ENCODE measurements around the gene PHKA1. TPM values are rescaled to one million over a fixed set of nuclear protein-coding genes. Genes with fewer than 3 reads are reported as not detected.

The PHKA1 gene
- total RNA-seq, 2 donors from 2014 or later = 5.9 to 7.5 TPM

DNA sequence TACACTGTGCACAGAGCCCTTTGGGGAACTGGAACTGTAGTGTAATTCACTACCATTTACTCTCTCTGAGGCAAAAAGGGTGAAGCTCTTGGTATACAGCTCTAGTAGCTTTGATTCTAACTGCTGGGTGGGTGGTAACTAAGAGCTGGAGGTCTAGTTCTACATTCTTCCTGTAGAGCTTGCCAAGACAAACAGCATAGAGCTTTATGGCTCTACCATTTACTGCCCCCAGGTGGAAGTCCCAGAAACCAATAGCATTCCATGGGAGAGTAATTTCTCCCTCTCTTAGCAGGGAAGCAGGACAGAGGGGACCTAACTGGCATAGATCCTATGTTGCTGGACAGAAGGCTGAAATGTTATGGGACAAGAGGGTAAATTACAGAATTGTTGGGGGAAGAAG, 168.1 kb downstream of the PHKA1 start:
- DNase-seq (no peak), ATAC-seq (replicated peaks in 1 of 2) (no peak)
- no peak overlapping the region for H3K27ac Mint-ChIP-seq

DNA sequence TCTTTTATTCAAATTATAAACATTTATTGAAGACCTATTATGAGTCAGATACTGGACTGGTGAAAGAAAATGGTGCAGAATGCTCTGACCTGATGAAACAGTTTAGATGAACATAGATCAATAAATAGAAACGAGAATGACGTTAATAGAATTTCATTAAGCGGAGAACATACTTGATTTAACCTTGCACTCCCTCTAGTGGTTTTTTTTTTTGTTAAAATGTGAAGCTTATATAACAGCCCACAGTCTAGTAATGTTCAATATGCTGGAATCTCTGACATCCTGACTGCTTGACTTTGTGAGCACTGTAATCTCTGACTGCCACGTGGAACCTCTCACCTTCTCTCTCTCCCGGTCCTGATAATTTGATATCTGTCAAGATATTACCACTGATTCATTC, 173.8 kb downstream of the PHKA1 start:
- Mint-ChIP-seq H3K4me3 (no peak overlapping the region), H3K27me3 (ENCODE audit: low read depth) (peaks cover 5% of the 10 kb centered on the region), H3K27ac (no peak overlapping the region), H3K36me3 (ENCODE audit: insufficient read depth in 2 of 2) (peaks cover 0 to 3% of the 10 kb centered on the region in 2 donors), H3K4me1 (ENCODE audit: low read depth) (no peaks in the 10 kb centered on the region), H3K9me3 (no peaks in the 10 kb centered on the region)
- DNase-seq (no peak), ATAC-seq (replicated peaks in 1 of 2) (no peak)

More for the DNA sequence above, 168.1 kb downstream of the PHKA1 start:
- Mint-ChIP-seq H3K9me3 (no peaks in the 10 kb centered on the region), H3K4me1 (ENCODE audit: low read depth) (no peaks in the 10 kb centered on the region), H3K27me3 (ENCODE audit: low read depth) (peaks cover 7% of the 10 kb centered on the region), H3K36me3 (ENCODE audit: insufficient read depth in 2 of 2) (peaks cover 0 to 3% of the 10 kb centered on the region in 2 donors), H3K4me3 (no peak overlapping the region)

GRCh38 chrX:72539822-72540221, 174.3 kb downstream of the PHKA1 start:
- H3K36me3 Mint-ChIP-seq (ENCODE audit: insufficient read depth in 2 of 2) = peaks cover 0 to 3% of the 10 kb centered on the region in 2 donors
- H3K27ac Mint-ChIP-seq = no peak overlapping the region
- H3K27me3 Mint-ChIP-seq (ENCODE audit: low read depth) = peaks cover 5% of the 10 kb centered on the region
- ATAC-seq (replicated peaks in 1 of 2) = no peak
- H3K9me3 Mint-ChIP-seq = no peaks in the 10 kb centered on the region
- no peak overlapping the region for H3K4me3 Mint-ChIP-seq
- no peaks in the 10 kb centered on the region for H3K4me1 Mint-ChIP-seq (ENCODE audit: low read depth)
- DNase-seq = no peak

DNA sequence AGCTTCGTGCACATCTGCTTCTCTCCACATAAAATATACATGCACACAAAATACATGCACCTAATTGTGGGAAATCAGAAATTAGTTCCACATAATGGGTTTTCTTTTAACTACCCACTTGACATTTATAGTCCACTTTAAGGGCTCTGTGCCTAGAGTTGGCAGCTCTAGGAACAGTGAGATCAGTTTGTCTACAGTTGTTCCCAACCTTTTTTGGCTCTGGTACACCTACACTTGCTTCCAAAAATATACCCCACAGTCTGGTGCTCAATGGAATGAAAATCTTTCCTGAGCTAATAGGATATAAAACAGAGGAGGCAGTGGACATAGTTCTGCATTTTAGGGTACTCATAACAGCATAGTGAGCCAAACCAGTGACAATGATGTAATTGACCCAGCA, 177.6 kb downstream of the PHKA1 start:
- DNase-seq = no peak
- no peak overlapping the region for H3K27ac Mint-ChIP-seq
- H3K4me1 Mint-ChIP-seq (ENCODE audit: low read depth) = no peaks in the 10 kb centered on the region
- peaks cover 5% of the 10 kb centered on the region for H3K27me3 Mint-ChIP-seq (ENCODE audit: low read depth)
- H3K4me3 Mint-ChIP-seq = no peak overlapping the region
- H3K36me3 Mint-ChIP-seq (ENCODE audit: insufficient read depth in 2 of 2) = peaks cover 0 to 3% of the 10 kb centered on the region in 2 donors
- no peaks in the 10 kb centered on the region for H3K9me3 Mint-ChIP-seq
- no peak for ATAC-seq (replicated peaks in 1 of 2)

DNA sequence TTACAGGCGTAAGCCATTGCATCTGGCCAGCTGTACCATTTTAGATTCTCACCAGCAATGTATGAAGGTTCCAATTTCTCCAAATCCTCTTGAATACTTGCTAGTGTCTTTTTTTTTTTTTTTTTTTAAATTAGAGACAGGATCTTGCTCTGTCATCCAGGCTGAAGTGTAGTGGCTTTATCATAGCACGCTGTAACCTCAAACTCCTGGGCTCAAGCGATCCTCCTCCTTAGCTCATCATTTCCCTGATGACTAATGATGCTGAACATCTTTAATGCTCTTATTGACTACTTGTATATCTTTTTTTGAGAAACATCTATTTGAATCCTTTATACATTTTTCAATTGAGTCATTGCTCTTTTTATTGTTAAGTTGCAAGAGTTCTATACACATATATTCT, 181.7 kb downstream of the PHKA1 start:
- H3K27ac Mint-ChIP-seq = no peak overlapping the region
- peaks cover 2 to 5% of the 10 kb centered on the region in 2 donors for H3K36me3 Mint-ChIP-seq (ENCODE audit: insufficient read depth in 2 of 2)
- DNase-seq (no peak), ATAC-seq (replicated peaks in 1 of 2) (no peak)
- peaks cover 12% of the 10 kb centered on the region for H3K27me3 Mint-ChIP-seq (ENCODE audit: low read depth)
- H3K4me3 Mint-ChIP-seq = no peak overlapping the region
- peaks cover 0 to 6% of the 10 kb centered on the region in 2 donors for H3K9me3 Mint-ChIP-seq
- H3K4me1 Mint-ChIP-seq (ENCODE audit: low read depth) = peaks cover under 1% of the 10 kb centered on the region

Other genes with a start within 250 kb of the PHKA1 start
- 10 to 100 TPM; 23.5 to 24.3 TPM for gene HDAC8, start 141.5 kb downstream of the PHKA1 start, total RNA-seq
- under 1 TPM; 0.30 to 0.38 TPM for gene DMRTC1B, start 62.6 kb upstream of the PHKA1 start, total RNA-seq
- gene FAM236B, start 68.4 kb upstream of the PHKA1 start, total RNA-seq = not detected
- not detected for gene FAM236D, start 93.9 kb upstream of the PHKA1 start, total RNA-seq
- not detected for gene FAM236C, start 198.3 kb upstream of the PHKA1 start, total RNA-seq
- not detected for gene FAM236A, start 223.9 kb upstream of the PHKA1 start, total RNA-seq
- under 1 TPM; 0.30 to 0.36 TPM for gene DMRTC1, start 229.5 kb upstream of the PHKA1 start, total RNA-seq

Data from activated T-cell treated with anti-CD3 and anti-CD28 coated beads, Interleukin-2, amount 50 U/mL, for 72 hours (primary cell).